ENCODE results near the gene SRRM3. TPM values are rescaled to one million over a fixed set of nuclear protein-coding genes. Genes with fewer than 3 reads are reported as not detected.

The SRRM3 gene
- total and polyA plus RNA-seq, 12 donors, result 5.6 to 140 (median 33.3) TPM

DNA sequence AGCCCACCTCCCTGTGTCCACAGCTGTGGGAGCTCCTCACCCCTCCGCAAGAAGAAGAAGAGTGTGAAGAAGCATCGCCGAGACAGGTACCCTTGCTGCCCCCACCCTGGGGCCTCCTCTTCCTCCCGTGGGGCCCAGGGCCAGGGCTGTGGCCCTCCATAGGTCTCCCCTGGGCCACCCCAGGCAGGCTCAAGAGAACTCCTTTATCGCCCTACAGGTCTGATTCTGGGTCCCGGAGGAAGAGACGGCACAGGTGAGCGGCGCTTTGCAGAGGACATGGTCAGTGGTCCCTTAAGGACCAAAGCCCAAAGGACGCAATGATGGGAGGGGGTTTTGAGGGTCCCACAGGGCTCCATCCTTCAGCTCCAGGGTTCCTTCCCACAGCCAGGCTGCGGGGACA is 59.6 kb downstream of the SRRM3 start:
- 90 to 92% (median 91%) methylated on average over 8 to 11 of the region's 11 CpGs for WGBS, 4 donors
- no peaks in the 10 kb centered on the region for H3K36me3 ChIP-seq (replicated peaks in 1 of 2)
- H3K4me1 ChIP-seq (replicated peaks in 1 of 2), result no peaks in the 10 kb centered on the region
- H3K4me3 ChIP-seq, result no peak overlapping the region
- TF ChIP-seq, protein P1, sequence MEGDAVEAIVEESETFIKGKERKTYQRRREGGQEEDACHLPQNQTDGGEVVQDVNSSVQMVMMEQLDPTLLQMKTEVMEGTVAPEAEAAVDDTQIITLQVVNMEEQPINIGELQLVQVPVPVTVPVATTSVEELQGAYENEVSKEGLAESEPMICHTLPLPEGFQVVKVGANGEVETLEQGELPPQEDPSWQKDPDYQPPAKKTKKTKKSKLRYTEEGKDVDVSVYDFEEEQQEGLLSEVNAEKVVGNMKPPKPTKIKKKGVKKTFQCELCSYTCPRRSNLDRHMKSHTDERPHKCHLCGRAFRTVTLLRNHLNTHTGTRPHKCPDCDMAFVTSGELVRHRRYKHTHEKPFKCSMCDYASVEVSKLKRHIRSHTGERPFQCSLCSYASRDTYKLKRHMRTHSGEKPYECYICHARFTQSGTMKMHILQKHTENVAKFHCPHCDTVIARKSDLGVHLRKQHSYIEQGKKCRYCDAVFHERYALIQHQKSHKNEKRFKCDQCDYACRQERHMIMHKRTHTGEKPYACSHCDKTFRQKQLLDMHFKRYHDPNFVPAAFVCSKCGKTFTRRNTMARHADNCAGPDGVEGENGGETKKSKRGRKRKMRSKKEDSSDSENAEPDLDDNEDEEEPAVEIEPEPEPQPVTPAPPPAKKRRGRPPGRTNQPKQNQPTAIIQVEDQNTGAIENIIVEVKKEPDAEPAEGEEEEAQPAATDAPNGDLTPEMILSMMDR (IDR thresholded peaks at IDR 0.05), result no peak
- TF ChIP-seq POLR2A (IDR thresholded peaks at IDR 0.05), result no peak
- no peaks in the 10 kb centered on the region for H3K9me3 ChIP-seq (replicated peaks in 1 of 3)
- no peak overlapping the region for H3K27ac ChIP-seq
- intact Hi-C loops (cut with DNase I), result loop anchor here (5.0 kb wide), 1 partner anchor 84 kb away; no protein-coding TSS in a partner anchor
- DNase-seq, result no peak
- peaks cover 4% of the 10 kb centered on the region for H3K27me3 ChIP-seq

DNA sequence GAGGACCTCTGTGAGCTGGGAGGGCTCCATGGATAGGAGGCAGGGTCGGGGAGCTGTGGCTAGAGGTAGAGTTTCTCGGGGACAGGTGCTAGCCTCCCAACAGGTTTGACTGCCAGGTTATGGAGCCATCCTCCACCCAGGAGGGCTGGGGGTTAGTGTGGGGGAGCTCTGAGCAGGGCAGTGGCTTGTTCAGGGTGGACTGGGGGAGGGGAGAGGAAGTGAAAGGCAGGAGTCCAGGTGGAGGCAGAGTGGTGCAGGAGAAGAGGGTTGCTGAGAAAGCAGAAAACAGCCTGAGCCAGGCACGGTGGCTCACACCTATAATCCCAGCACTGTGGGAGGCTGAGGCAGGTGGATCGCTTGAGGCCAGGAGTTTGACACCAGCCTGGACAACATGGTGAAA is 60.2 kb downstream of the SRRM3 start:
- Histone ChIP-seq H3K9me3 (replicated peaks in 1 of 3) (no peaks in the 10 kb centered on the region), H3K4me3 (no peak overlapping the region), H3K27me3 (peaks cover 8% of the 10 kb centered on the region), H3K4me1 (replicated peaks in 1 of 2) (peaks cover 2 to 3% of the 10 kb centered on the region in 2 donors), H3K27ac (no peak overlapping the region), H3K36me3 (replicated peaks in 1 of 2) (no peaks in the 10 kb centered on the region)
- intact Hi-C loops (cut with DNase I), result loop anchor here (5.0 kb wide), 1 partner anchor 85 kb away; no protein-coding TSS in a partner anchor
- DNase-seq, result no peak
- WGBS, 4 donors, result 66 to 88% (median 81%) methylated on average over 4 of the region's 4 CpGs
- TF ChIP-seq, protein P1 (IDR thresholded peaks at IDR 0.05), result no peak
- TF ChIP-seq POLR2A (IDR thresholded peaks at IDR 0.05), result no peak

DNA sequence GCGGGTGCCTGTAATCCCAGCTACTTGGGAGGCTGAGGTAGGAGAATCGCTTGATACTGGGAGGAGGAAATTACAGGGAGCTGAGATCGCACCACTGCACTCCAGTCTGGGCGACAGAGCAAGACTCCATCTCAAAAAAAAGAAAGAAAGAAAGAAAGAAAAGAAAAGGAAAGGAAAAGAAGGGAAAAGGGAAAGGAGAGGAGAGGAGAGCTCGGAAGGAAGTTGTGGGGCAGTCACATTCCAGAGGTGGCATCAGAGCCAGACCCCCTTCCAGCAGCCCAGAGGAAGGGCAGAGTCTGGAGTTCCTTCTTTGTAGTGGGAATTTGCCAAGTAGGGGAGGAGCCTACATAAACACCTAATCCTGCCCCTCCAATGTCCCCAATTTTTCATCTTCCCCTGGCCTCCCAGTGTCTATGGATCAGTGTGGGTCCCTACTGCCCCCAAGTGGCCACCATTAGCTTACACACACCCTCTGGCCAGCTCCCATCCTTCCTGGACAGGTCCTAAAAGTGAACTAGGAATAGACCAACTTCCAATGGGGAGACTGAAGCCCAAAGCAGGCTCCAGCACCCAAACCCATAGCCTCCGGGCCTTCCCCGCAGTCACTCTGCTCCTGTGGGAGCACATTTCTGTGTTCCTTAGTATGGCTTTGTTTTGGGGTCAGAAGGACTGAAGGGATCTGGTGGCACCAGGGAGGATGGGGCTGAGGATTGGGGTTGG is 61.1 kb downstream of the SRRM3 start:
- peaks cover 9% of the 10 kb centered on the region in 2 donors for H3K4me1 ChIP-seq (replicated peaks in 1 of 2)
- 65 to 87% (median 69%) methylated on average over 5 to 7 of the region's 7 CpGs for WGBS, 4 donors
- H3K36me3 ChIP-seq (replicated peaks in 1 of 2), result no peaks in the 10 kb centered on the region
- no peak overlapping the region for H3K4me3 ChIP-seq
- H3K27me3 ChIP-seq, result peaks cover 15% of the 10 kb centered on the region
- H3K27ac ChIP-seq, result no peak overlapping the region
- peak; percentile 63 to 86 (median 74) for DNase-seq
- TF ChIP-seq, protein P1 (IDR thresholded peaks at IDR 0.05), result peak; percentile 58 to 81 (median 74)
- TF ChIP-seq POLR2A (IDR thresholded peaks at IDR 0.05), result no peak
- H3K9me3 ChIP-seq (replicated peaks in 1 of 3), result no peaks in the 10 kb centered on the region
- intact Hi-C loops (cut with DNase I), result loop anchor here (5.0 kb wide), 1 partner anchor 86 kb away; no protein-coding TSS in a partner anchor

DNA sequence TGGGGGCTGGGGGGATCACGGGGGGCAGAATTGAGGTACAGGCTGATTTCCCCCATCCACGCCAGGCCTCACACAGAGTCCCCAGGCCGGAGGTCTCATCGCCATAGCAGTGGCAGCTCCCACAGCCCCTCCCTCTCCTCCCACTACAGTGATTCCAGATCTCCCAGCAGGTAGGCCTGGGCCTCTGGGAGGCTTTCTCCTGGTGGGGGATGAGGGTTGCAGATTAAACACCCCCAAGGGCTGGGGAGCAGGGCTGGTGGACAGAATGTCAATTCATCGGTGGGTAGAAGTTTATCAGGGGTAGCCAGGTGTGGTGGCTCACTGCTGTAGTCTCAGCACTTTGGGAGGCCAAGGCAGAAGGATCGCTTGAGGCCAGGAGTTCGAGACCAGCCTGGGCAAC is 63.6 kb downstream of the SRRM3 start:
- Histone ChIP-seq H3K36me3 (replicated peaks in 1 of 2) (no peaks in the 10 kb centered on the region), H3K27me3 (peaks cover 11% of the 10 kb centered on the region), H3K4me1 (replicated peaks in 1 of 2) (peaks cover 9% of the 10 kb centered on the region in 2 donors), H3K4me3 (no peak overlapping the region), H3K27ac (no peak overlapping the region), H3K9me3 (replicated peaks in 1 of 3) (no peaks in the 10 kb centered on the region)
- no peak for DNase-seq
- TF ChIP-seq POLR2A (IDR thresholded peaks at IDR 0.05), result no peak
- TF ChIP-seq, protein P1 (IDR thresholded peaks at IDR 0.05), result no peak
- WGBS, 4 donors, result 92 to 99% (median 95%) methylated on average over 3 to 7 of the region's 7 CpGs
- intact Hi-C loops (cut with DNase I), result no loop called here
